Right cardiac atrium (tissue), 5 donors: ENCODE measurements around the gene LSMEM2. TPM values are rescaled to one million over a fixed set of nuclear protein-coding genes. Genes with fewer than 3 reads are reported as not detected.
"Not testable (repeated sequence)": the region's sequence is repeated elsewhere in the genome, so short reads cannot be mapped to it uniquely, and the experiment has no call there.

ENCODE experiments used
- ATAC-seq, 2 donors: fragments of 200-7000 bp; cut with Tn5 transposase; one replicate each; pipeline versions ENCODE4 v1.8.0 to v1.9.1; 2020; ENCODE audit warnings: moderate library complexity in 2 of 2, mild to moderate bottlenecking in 1 of 2
- DNase-seq, 3 donors: peaks; one replicate each; pipeline ENCODE4 v3.0.0-alpha.2; 2020
- H3K27ac ChIP-seq: one replicate; pipeline ENCODE4 v1.5.1; 2013; ENCODE audit warnings: mild to moderate bottlenecking, low read length, control low read depth, moderate library complexity
- H3K27me3 ChIP-seq: one replicate; pipeline ENCODE4 v1.6.1; 2013; ENCODE audit not compliant: control insufficient read depth, insufficient read depth
- H3K4me1 ChIP-seq: one replicate; pipeline ENCODE4 v1.6.1; 2013; ENCODE audit warnings: low read length; ENCODE audit not compliant: control insufficient read depth, insufficient read depth
- H3K4me3 ChIP-seq: one replicate; pipeline ENCODE4 v1.5.1; 2013; ENCODE audit warnings: low read length, control low read depth
- H3K9me3 ChIP-seq: one replicate; pipeline ENCODE4 v1.6.1; 2013; ENCODE audit warnings: low read length; ENCODE audit not compliant: control insufficient read depth
- WGBS: extraction: QIAGEN DNeasy Blood & Tissue Kit; methylation state at CpG from one replicate; pipeline ENCODE4 v1.1.7; 2013; 5-methylcytosine and 5-hydroxymethylcytosine counted together
- intact Hi-C, 4 donors: fragments of 100-400 bp; cut with DNase I; formaldehyde crosslinking; loops; one replicate each; pipeline versions ENCODE4 v1.11.0 to v1.14.0; 2022 to 2023
- polyA plus RNA-seq: library from polyadenylated mRNA; stranded (reverse); fragments of 200-250 nt; gene quantifications from one replicate; pipeline ENCODE4 v1.2.3, GENCODE V29; 2013
- total RNA-seq, 4 donors: library from RNA; stranded (reverse); fragmentation: NEBNext Ultra II Directional; extraction: Animal tissue kit (Norgen Biotek cat#: 25700); gene quantifications; one replicate each; pipeline ENCODE4 v1.2.1, GENCODE V29; 2021
- donor health status: healthy with polysubstance abuse.
- donor health status: DM: no; HTN: yes; CAD: no.
- donor health status: DM: no; HTN: no; CAD: no.
- donor health status: DM: no; HTN: yes; CAD: no; lungs with severe emphysema.
- donor health status: DM: yes; HTN: yes; CAD: no.

Gene LSMEM2
- total and polyA plus RNA-seq, 5 donors, result 1.4 to 15.7 (median 10.7) TPM

DNA sequence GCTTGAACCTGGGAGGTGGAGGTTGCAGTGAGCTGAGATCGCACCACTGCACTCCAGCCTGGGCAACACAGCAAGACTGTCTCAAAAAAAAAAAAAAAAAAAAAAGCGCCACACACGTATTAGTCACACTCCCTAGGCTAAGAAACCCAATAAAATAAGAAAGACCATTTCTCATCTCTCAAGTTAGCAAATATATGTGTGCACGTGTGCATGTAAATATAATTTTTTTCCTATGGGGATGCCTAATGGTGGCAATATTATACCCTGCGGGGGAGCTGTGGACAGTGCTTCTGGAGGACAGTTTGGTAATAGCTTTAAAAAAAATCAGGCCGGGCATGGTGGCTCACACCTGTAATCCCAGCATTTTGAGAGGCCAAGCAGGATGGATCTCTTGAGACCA lies 5.2 kb downstream of the LSMEM2 start:
- H3K9me3 ChIP-seq, H3K27ac ChIP-seq, H3K4me1 ChIP-seq, H3K27me3 ChIP-seq, ATAC-seq, DNase-seq, intact Hi-C loops, H3K4me3 ChIP-seq: not testable (repeated sequence)
- WGBS, result 87% methylated on average over 6 of the region's 6 CpGs

DNA sequence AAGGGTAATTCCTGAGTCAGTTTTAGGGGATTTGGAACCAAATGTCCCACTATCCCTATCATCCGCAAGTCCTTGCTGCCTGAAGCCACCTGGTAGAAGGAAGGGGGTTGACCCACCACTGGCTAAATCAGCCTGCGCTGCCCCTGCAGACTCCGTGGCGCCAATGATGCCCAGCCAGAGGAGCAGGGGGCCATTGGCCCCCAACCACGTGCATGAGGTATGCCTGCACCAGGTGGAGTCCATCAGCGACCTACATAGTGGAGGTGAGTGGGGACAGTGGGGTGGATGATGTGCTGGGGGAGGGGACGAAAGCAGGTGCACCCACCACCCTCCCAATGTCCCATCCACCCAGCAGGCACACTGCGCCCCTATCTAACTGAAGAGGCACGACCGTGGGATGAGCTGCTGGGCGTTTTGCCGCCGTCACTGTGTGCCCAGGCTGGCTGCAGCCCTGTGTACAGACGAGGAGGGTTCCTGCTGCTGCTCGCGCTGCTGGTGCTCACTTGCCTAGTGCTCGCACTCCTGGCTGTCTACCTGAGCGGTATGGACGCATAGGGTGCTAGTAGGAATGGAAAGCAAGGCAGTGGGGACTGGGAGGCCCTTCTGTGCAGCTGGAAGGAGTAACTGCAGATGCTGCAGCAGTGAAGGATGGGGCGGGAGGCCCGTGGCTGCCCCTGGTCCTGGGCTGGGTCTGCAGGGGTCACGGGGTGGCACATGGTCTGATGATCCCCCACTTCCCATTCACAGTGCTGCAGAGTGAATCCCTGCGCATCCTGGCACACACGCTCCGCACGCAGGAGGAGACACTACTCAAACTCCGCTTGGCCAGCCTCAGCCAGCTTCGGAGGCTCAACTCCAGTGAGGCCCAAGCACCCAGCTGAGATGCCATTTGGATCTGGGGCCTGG lies 7.7 kb downstream of the LSMEM2 start:
- 87% methylated on average over 28 of the region's 28 CpGs for WGBS
- no peak for ATAC-seq
- H3K9me3 ChIP-seq, result no peaks in the 10 kb centered on the region
- no peaks in the 10 kb centered on the region for H3K27me3 ChIP-seq
- H3K4me1 ChIP-seq, result peaks cover 3% of the 10 kb centered on the region
- no peak overlapping the region for H3K4me3 ChIP-seq
- intact Hi-C loops, result no loop called here
- DNase-seq, result peak in 1 of 3 donors; percentile 44
- peak overlapping the region; percentile 48 for H3K27ac ChIP-seq

DNA sequence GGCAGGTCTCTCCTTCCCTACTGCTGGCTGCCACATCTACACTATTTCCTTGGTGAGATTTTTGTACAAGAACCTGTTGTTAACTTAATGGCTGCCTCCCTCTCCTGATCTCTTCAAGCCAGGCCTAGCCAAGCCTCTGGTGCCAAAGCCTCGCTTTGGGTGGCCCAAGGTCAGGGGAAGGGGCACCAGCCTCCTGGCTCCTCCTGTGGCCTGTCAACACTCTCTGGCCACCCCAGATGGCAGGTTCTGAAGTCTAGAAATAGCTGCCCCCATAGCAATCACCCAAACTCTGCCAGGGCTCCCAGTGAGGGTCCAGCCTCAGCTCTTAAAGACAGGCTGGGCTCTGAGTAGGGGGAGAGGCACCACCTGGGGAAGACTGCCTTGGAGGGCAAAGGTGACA lies 8.4 kb downstream of the LSMEM2 start:
- peak in 2 of 3 donors; percentile 69 to 81 for DNase-seq
- ATAC-seq, result peak in 1 of 2 donors; percentile 17
- Histone ChIP-seq H3K4me1 (peaks cover 3% of the 10 kb centered on the region), H3K27ac (peak overlapping the region; percentile 48), H3K27me3 (no peaks in the 10 kb centered on the region), H3K4me3 (no peak overlapping the region), H3K9me3 (no peaks in the 10 kb centered on the region)
- WGBS, result 64% methylated on average over 1 of the region's 1 CpG
- intact Hi-C loops, result no loop called here

DNA sequence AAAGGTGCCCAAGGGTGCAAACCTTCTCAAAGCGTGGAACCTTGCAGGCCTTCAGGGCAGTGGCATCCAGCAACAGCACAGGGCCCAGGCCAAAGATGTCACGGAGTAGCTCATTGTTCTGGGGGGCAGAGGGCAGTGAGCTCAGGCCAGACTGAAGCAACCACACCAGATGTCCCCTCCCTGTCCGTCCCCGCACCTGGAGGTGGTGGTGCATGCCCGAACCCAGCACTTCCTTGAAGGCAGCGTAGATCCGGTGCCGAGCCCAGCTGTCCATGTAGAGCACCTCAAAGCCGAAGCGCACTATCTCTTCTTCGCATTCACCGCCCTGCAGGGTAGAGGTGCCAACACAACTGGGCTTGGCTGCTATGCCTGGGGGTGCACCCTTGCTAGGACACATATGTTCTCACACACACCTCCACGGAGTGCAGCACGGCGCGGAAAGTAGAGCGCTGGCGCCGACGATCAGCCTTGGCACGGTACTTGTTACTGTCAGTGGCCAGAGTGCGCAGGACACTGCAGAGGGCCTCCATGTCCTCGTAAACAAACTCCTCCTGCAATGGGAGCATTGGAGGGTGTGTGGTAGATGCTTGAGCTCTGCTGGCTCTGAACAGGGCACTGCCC lies 9.6 kb downstream of the LSMEM2 start:
- Histone ChIP-seq H3K9me3 (no peaks in the 10 kb centered on the region), H3K27ac (no peak overlapping the region), H3K4me3 (no peak overlapping the region), H3K4me1 (peaks cover 5% of the 10 kb centered on the region), H3K27me3 (no peaks in the 10 kb centered on the region)
- DNase-seq (peak in 1 of 3 donors; percentile 34), ATAC-seq (no peak)
- WGBS, result 93% methylated on average over 23 of the region's 23 CpGs
- intact Hi-C loops, result no loop called here

DNA sequence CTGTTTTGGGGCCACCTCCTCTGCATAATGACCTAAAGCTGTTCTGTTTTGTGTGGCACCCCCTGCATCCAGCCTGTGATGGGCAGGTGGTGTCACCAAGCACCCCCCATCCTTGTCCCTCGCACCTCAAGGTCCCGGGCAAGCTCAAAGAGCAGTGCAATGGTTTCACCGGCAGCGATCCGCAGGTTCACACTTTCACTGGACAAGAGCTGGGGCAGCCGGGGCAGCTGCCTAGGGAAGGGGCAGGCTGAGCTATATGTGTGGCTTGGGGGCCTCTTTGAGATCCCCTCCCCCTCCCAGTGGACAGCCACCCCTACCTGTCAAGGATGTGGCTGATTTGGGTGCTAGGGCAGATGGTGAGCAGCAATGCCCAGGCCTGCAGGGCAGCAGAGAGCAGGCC lies 10.2 kb downstream of the LSMEM2 start:
- DNase-seq, result no peak
- Histone ChIP-seq H3K27ac (no peak overlapping the region), H3K4me1 (peaks cover 5% of the 10 kb centered on the region), H3K9me3 (no peaks in the 10 kb centered on the region), H3K27me3 (no peaks in the 10 kb centered on the region), H3K4me3 (no peak overlapping the region)
- intact Hi-C loops, result no loop called here
- no peak for ATAC-seq
- WGBS, result 92% methylated on average over 6 of the region's 6 CpGs

DNA sequence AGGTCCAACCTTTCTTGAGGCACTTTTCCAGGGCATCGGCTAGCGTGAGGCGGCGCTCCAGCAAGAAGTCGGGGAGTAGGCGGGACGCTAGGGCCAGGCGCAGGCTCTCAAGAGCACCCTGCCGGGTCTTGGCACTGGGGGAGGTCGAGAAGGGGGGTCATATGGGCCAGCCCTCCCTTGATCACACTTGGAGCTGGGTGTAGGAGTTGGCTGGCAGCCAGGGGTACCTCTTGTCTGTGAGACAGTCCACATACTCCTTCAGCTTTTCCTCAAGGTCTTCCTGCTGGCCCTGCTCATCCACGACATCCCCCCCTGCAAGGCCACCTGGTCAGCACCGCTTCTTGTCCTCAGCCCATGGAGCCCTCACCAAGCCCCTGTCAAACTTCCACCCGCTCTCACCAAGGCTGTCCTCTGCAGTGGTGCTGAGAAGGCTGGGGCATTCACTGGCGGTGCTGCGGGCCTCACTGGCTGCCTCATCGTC lies 11.3 kb downstream of the LSMEM2 start:
- 87% methylated on average over 16 of the region's 16 CpGs for WGBS
- peak; percentile 33 to 74 (median 71) for DNase-seq
- peaks cover 5% of the 10 kb centered on the region for H3K4me1 ChIP-seq

DNA sequence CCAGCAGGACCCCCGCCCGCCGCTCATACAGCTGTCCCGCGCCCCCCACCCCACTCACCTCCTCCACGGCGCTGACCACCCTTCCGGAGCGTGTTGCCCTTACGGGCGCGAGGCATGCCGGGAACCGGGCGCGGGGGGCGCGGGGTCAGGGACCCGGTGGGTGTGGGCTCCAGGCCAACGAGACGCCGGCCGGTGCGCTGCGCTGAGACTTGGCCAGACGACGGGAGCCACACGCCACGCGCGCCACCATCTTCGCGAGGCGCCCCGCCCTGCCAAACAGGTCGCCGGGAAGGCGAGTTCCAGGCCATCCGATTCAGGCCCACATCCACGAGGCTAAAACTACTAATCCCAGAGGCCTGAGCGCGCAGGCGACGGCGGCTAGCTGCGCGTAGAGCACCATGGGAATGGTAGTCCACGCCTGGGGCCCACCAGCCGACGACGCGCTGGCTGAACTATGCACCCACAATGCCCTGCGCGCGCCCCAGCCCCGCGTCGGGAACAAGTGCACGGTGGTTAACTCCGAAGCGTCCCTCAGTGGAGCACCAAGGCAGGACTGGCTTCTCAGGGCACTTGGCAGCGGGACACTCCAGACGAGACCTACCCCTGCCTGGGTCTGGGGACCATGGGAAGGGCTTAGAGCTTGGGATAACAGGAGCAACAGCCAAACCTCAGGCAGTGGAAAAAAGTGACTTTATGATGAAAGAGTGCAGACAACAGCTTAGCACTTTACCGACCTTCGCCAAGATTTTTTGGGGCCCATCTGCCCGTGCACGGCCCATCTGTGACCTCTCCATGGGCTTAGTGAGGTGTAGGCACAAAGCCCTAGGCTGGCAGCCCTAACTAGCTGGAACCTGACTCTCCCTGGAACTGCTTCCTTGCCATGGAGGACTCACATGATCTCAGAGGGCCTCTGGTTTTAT lies 13.5 kb downstream of the LSMEM2 start, which contains the start of gene IFRD2:
Gene IFRD2 (minus strand): TSS at position 271 of the 920 bp plus-strand sequence. CDS start 155 bp downstream, at position 116.
- peak; percentile 98 to 99 (median 99) for DNase-seq
- WGBS, result under 1% methylated on average over 67 of the region's 67 CpGs
- H3K9me3 ChIP-seq, result no peaks in the 10 kb centered on the region
- peak within 1 kb of the TSS; percentile 80 for H3K27ac ChIP-seq
- peaks cover 5% of the 10 kb centered on the region for H3K4me1 ChIP-seq
- peak; percentile 93 to 95 for ATAC-seq
- intact Hi-C loops, result no loop called here
- H3K4me3 ChIP-seq, result peak within 1 kb of the TSS; percentile 79
- H3K27me3 ChIP-seq, result no peaks in the 10 kb centered on the region

More for the DNA sequence above, 11.3 kb downstream of the LSMEM2 start:
- no peaks in the 10 kb centered on the region for H3K9me3 ChIP-seq
- no peak overlapping the region for H3K27ac ChIP-seq
- H3K27me3 ChIP-seq, result no peaks in the 10 kb centered on the region
- ATAC-seq, result no peak
- H3K4me3 ChIP-seq, result no peak overlapping the region
- intact Hi-C loops, result no loop called here

DNA sequence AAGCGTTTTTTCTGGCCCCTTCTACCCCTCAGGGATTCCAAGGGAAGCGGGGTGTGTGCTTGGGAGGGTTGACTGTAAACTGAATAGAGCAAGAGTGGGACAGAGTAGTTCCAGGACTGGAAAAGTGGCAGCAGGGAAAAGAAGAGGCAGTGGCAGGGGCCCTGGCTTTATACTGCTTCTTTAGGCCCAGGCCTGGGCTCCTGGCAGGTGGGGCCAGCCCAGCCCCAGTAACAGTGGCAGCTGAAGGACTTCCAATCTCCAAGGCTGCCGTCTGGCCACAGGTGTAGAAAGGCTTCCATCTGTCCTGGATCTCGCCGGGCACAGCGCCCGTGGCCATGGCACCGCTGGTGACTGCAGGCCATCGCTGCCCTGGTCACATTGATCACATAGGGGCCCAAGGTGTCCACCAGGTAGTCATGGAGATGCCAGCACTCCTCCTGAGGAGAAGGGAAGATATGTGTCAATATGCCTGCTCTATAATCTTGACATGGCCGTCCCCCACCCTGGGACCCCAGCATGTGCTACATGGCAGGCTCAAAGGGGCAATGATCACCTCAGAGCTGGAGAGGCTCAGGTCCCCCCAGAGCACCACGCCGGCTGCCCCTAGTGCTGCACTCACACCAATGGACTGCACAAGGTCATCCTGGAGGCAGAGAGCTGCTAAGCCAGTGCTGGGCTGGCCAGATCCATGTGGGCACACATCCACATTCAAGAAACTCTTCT lies 14.4 kb downstream of the LSMEM2 start:
- ATAC-seq (no peak), DNase-seq (peak in 1 of 3 donors; percentile 69)
- Histone ChIP-seq H3K9me3 (no peaks in the 10 kb centered on the region), H3K4me3 (no peak overlapping the region), H3K27ac (peak overlapping the region; percentile 80), H3K27me3 (no peaks in the 10 kb centered on the region), H3K4me1 (peaks cover 7% of the 10 kb centered on the region)
- WGBS, result 76% methylated on average over 12 of the region's 12 CpGs
- intact Hi-C loops, result no loop called here

DNA sequence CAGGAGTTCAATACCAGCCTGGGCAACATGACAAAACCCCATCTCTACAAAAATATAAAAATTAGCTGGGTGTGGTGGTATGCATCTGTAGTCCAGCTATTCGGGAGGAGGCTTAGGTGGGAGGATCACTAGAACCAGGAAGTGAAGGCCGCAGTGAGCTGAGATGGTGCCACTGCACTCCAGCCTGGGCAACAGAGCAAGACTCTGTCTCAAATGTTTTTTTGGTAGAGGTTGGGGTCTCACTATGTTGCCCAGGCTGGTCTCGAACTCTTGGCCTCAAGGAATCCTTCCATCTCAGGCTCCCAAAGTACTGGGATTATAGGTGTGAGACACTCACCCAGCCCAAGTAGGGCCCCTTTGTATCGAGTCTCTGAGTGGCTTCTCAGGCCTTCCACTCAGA lies 15.2 kb downstream of the LSMEM2 start:
- Histone ChIP-seq H3K27ac (no peak overlapping the region), H3K4me3 (no peak overlapping the region), H3K27me3 (no peaks in the 10 kb centered on the region), H3K9me3 (no peaks in the 10 kb centered on the region), H3K4me1 (peaks cover 10% of the 10 kb centered on the region)
- 84% methylated on average over 4 of the region's 4 CpGs for WGBS
- DNase-seq, result no peak
- no peak for ATAC-seq
- intact Hi-C loops, result no loop called here
